A673 (cell line): ENCODE results near the gene SLCO3A1. TPM values are rescaled to one million over a fixed set of nuclear protein-coding genes. Genes with fewer than 3 reads are reported as not detected.
"Not testable (repeated sequence)": the region's sequence is repeated elsewhere in the genome, so short reads cannot be mapped to it uniquely, and the experiment has no call there.

Experiments
- BruUV-seq: library from RNA; stranded (reverse); fragments of 400-500 nt; replicated peaks from 2 replicates; lab custom pipeline; 2021; lab: Mats Ljungman, UMichigan
- CTCF ChIA-PET: fragments of 300-600 bp; sonication (Branson Sonifier 250); formaldehyde crosslinking; loops from one replicate; lab custom pipeline; 2022; ENCODE audit warnings: antibody characterized with exemption; lab: Charles Lee
- POLR2A ChIA-PET: fragments of 300-600 bp; sonication (Branson Sonifier 250); formaldehyde crosslinking; loops from one replicate; lab custom pipeline; 2022; ENCODE audit warnings: antibody characterized with exemption; ENCODE audit not compliant: low non-redundant PET; lab: Charles Lee
- DNase-seq: peaks from one replicate; pipeline ENCODE4 v3.0.0-alpha.2; 2015; ENCODE audit warnings: low spot score
- H3K27ac ChIP-seq: fragments of 200-600 bp; sonication (generic); 2 replicates; pipeline ENCODE4 v1.5.1; 2016; ENCODE audit warnings: mixed run types, low read depth, mild to moderate bottlenecking, mixed read lengths, antibody characterized with exemption, low read length; ENCODE audit not compliant: poor library complexity, severe bottlenecking
- H3K27me3 ChIP-seq: fragments of 200-600 bp; sonication (generic); replicated peaks from 2 replicates; pipeline ENCODE4 v1.6.1; 2017; ENCODE audit warnings: mixed run types, low read depth, mild to moderate bottlenecking, mixed read lengths, antibody characterized with exemption, low read length; ENCODE audit not compliant: insufficient read depth, poor library complexity
- H3K36me3 ChIP-seq: fragments of 200-600 bp; sonication (generic); 2 replicates; pipeline ENCODE4 v1.6.1; 2016; ENCODE audit warnings: mixed run types, mild to moderate bottlenecking, mixed read lengths, antibody characterized with exemption, low read length; ENCODE audit not compliant: insufficient read depth, poor library complexity, severe bottlenecking
- H3K4me1 ChIP-seq: fragments of 200-600 bp; sonication (generic); 2 replicates; pipeline ENCODE4 v1.6.1; 2017; ENCODE audit warnings: mixed run types, mild to moderate bottlenecking, mixed read lengths, antibody characterized with exemption, low read length; ENCODE audit not compliant: insufficient read depth, poor library complexity, severe bottlenecking
- H3K4me3 ChIP-seq: fragments of 200-600 bp; sonication (generic); 2 replicates; pipeline ENCODE4 v1.5.1; 2016; ENCODE audit warnings: low read depth, mixed run types, mild to moderate bottlenecking, mixed read lengths, low read length; ENCODE audit not compliant: poor library complexity, severe bottlenecking
- H3K9me3 ChIP-seq: fragments of 200-600 bp; sonication (generic); 2 replicates; pipeline ENCODE4 v1.6.1; 2016; ENCODE audit warnings: mixed run types, low read depth, mild to moderate bottlenecking, mixed read lengths, antibody characterized with exemption, low read length; ENCODE audit not compliant: poor library complexity, severe bottlenecking
- EZH2 ChIP-seq: fragments of 200-600 bp; sonication (generic); IDR thresholded peaks from 2 replicates; pipeline ENCODE4 v1.6.1; 2017; ENCODE audit warnings: borderline replicate concordance, low read depth, mild to moderate bottlenecking, mixed read lengths, antibody characterized with exemption, low read length; ENCODE audit not compliant: poor library complexity, severe bottlenecking
- intact Hi-C: fragments of 100-400 bp; cut with micrococcal nuclease; formaldehyde crosslinking; loops from one replicate; pipeline ENCODE4 v1.10.0; 2022; ENCODE audit not compliant: unreplicated experiment
- total RNA-seq: library from RNA; stranded (reverse); gene quantifications from 2 replicates; pipeline ENCODE4 v1.2.3, GENCODE V29; 2021
- TF ChIP-seq, protein P1 (sequence below): fragments of 300-800, 200-600 bp; sonication (generic); conservative IDR thresholded peaks from 2 replicates; pipeline ENCODE4 v1.5.1; 2017; ENCODE audit warnings: low read depth, mild to moderate bottlenecking, antibody characterized with exemption, low read length, moderate library complexity, mixed read lengths

The SLCO3A1 gene
- total RNA-seq, 1 experiment from 2014 or later = 16.6 TPM

DNA sequence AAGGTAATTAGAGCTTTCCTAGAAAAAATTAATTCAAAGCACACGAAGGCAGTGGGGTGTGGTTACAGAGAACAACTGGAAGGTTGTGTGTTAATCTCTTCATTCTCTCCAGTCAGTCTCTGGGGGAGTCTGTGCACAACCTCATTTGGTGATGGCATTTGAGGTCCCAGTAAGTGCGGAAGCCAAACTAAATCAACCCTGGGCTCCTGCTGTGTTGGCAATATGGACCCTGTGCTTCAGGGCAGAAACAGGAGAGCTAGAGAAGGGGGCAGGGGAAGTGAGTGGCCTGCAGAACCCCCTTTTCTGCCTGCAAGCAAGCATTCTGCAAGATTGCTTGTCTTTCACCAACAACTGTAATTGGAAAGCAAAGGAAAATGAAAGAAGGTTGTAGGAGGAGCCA lies 344.2 kb downstream of the SLCO3A1 start:
- CTCF ChIA-PET = no interaction called here
- no peaks in the 10 kb centered on the region for H3K9me3 ChIP-seq
- H3K27me3 ChIP-seq = no peaks in the 10 kb centered on the region
- H3K27ac ChIP-seq = no peak overlapping the region
- H3K4me3 ChIP-seq = peak overlapping the region; percentile 14
- peaks cover 5% of the 10 kb centered on the region for H3K4me1 ChIP-seq
- DNase-seq = peak; percentile 67
- H3K36me3 ChIP-seq = no peaks in the 10 kb centered on the region
- TF ChIP-seq, protein P1, sequence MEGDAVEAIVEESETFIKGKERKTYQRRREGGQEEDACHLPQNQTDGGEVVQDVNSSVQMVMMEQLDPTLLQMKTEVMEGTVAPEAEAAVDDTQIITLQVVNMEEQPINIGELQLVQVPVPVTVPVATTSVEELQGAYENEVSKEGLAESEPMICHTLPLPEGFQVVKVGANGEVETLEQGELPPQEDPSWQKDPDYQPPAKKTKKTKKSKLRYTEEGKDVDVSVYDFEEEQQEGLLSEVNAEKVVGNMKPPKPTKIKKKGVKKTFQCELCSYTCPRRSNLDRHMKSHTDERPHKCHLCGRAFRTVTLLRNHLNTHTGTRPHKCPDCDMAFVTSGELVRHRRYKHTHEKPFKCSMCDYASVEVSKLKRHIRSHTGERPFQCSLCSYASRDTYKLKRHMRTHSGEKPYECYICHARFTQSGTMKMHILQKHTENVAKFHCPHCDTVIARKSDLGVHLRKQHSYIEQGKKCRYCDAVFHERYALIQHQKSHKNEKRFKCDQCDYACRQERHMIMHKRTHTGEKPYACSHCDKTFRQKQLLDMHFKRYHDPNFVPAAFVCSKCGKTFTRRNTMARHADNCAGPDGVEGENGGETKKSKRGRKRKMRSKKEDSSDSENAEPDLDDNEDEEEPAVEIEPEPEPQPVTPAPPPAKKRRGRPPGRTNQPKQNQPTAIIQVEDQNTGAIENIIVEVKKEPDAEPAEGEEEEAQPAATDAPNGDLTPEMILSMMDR = no peak
- TF ChIP-seq EZH2 = no peak
- POLR2A ChIA-PET = no interaction called here
- intact Hi-C loops = no loop called here
- no TSS peak for BruUV-seq

DNA sequence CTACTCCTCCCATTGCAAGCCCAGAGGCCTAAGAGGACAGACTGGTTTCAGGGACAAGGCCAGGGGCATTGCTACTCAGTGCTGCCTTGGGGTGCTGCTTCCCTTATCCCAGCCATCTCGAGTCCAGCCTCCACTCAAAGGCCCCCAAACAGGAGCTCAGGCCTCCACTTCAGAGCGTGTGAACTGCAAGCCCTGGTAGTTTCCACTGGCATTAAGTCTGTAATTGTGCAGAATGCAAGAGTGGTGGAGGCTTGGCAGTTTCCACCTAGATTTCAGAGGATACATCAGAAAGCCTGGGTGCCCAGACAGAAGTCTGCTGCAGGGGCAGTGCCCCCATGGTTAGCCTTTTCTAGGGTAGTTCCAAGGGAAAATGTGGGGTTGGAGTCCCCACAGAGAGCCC lies 347.4 kb downstream of the SLCO3A1 start:
- DNase-seq = no peak
- Histone ChIP-seq H3K36me3 (no peaks in the 10 kb centered on the region), H3K4me3 (no peak overlapping the region), H3K27me3 (no peaks in the 10 kb centered on the region), H3K27ac (no peak overlapping the region), H3K4me1 (peaks cover 5% of the 10 kb centered on the region), H3K9me3 (no peaks in the 10 kb centered on the region)
- TF ChIP-seq, protein P1 = no peak
- no peak for TF ChIP-seq EZH2
- CTCF ChIA-PET = no interaction called here
- BruUV-seq = no TSS peak
- intact Hi-C loops = no loop called here
- POLR2A ChIA-PET = no interaction called here

DNA sequence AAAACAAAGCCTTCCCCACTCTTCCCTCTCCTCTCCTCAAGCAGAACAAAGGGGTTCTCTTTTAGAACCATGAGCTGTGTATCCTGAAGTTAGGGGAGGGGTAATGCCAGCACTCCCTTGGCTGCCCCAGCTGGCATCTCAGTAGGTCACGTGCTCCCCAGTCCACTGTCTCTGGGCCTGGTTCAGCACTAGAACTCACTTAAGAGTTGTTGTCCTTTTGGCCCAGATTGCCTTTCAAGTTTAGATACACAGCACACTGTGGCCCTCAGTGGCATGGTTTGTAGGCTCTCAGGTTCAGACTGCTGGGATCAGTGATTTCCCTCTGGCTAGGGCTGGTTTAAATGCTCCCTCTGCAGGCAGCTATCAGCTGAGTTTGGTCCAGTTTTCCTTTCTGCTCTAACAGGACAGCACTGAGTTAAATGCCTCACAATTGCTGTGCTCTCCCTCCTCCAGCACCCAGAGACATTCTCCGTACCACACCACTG lies 351.8 kb downstream of the SLCO3A1 start:
- Histone ChIP-seq H3K27me3 (no peaks in the 10 kb centered on the region), H3K4me1 (no peaks in the 10 kb centered on the region), H3K4me3 (no peak overlapping the region), H3K36me3 (no peaks in the 10 kb centered on the region), H3K27ac (no peak overlapping the region), H3K9me3 (no peaks in the 10 kb centered on the region)
- CTCF ChIA-PET = no interaction called here
- BruUV-seq = no TSS peak
- intact Hi-C loops = no loop called here
- TF ChIP-seq, protein P1 = no peak
- TF ChIP-seq EZH2 = no peak
- DNase-seq = no peak
- POLR2A ChIA-PET = no interaction called here

DNA sequence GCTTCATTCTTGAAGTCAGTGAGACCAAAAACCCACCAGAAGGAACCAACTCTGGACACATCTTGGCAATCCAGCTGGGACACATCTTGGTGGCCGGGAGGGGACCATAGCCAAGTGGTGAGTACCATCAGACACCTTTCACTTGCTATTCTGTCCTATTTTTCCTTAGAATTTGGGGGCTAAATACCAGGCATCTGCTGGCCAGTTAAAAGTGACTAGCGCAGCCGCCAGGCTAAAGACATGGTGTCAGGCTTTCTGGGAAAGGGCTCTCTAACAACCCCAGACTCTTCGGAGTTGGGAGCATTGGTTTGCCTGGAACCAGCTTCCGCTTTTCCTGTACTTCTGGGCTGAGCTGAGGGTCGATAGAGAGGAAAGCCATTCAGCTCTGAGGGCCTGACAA lies 354.1 kb downstream of the SLCO3A1 start:
- CTCF ChIA-PET, intact Hi-C loops, H3K27ac ChIP-seq, H3K4me1 ChIP-seq, BruUV-seq, H3K4me3 ChIP-seq, H3K36me3 ChIP-seq, POLR2A ChIA-PET, H3K9me3 ChIP-seq, DNase-seq, H3K27me3 ChIP-seq: not testable (repeated sequence)
